GM23338 (cell line): ENCODE results near the gene CDKL1.

ENCODE experiments used
- CREB1 ChIP-seq: fragments of 250-450 bp; sonication (Bioruptor Pico); IDR thresholded peaks from 2 replicates; pipeline ENCODE4 v1.5.0; 2020; ENCODE audit warnings: low read depth, mild to moderate bottlenecking, moderate library complexity
- CTCF ChIP-seq, 2 experiments: fragments of 200-600 bp in 1 of 2; sonication (generic) in 1 of 2; conservative IDR thresholded peaks; 2 replicates each; pipeline versions ENCODE4 v1.5.1 to v1.6.1; 2016 to 2017; ENCODE audit warnings: antibody characterized with exemption in 2 of 2, low read depth in 2 of 2, mild to moderate bottlenecking in 2 of 2, moderate library complexity in 1 of 2
- ETS1 ChIP-seq: IDR thresholded peaks from 2 replicates; pipeline ENCODE4 v1.6.1; 2016; ENCODE audit warnings: antibody characterized with exemption
- EZH2 ChIP-seq: fragments of 200-600 bp; sonication (generic); IDR thresholded peaks from one replicate; pipeline ENCODE4 v1.8.0; 2017; ENCODE audit warnings: antibody characterized with exemption, mild to moderate bottlenecking, low read depth; ENCODE audit not compliant: unreplicated experiment
- EZH2phosphoT487 ChIP-seq: fragments of 200-600 bp; sonication (generic); IDR thresholded peaks from one replicate; pipeline ENCODE4 v1.8.1; 2018; ENCODE audit warnings: antibody characterized with exemption; ENCODE audit not compliant: unreplicated experiment
- JUNB ChIP-seq: IDR thresholded peaks from one replicate; pipeline ENCODE4 v1.6.1; 2016; ENCODE audit warnings: antibody characterized with exemption; ENCODE audit not compliant: unreplicated experiment
- NANOG ChIP-seq: IDR thresholded peaks from 2 replicates; pipeline ENCODE4 v1.6.1; 2016; ENCODE audit warnings: antibody characterized with exemption, borderline replicate concordance
- POLR2AphosphoS5 ChIP-seq: IDR thresholded peaks from 2 replicates; pipeline ENCODE4 v1.6.1; 2016; ENCODE audit warnings: antibody characterized with exemption, low read depth
- REST ChIP-seq: IDR thresholded peaks from one replicate; pipeline ENCODE4 v1.6.1; 2018; ENCODE audit warnings: antibody characterized with exemption; ENCODE audit not compliant: unreplicated experiment
- STAT1 ChIP-seq: IDR thresholded peaks from one replicate; pipeline ENCODE4 v1.6.1; 2016; ENCODE audit warnings: antibody characterized with exemption; ENCODE audit not compliant: unreplicated experiment
- ZNF114 ChIP-seq: fragments of 250-450 bp; sonication (Bioruptor Pico); IDR thresholded peaks from 2 replicates; pipeline ENCODE4 v1.5.0; 2020; ENCODE audit warnings: mild to moderate bottlenecking, moderate library complexity
- ZNF331 ChIP-seq: fragments of 250-450 bp; sonication (Bioruptor Pico); IDR thresholded peaks from 2 replicates; pipeline ENCODE4 v1.5.0; 2020; ENCODE audit warnings: low read depth, mild to moderate bottlenecking, moderate library complexity
- ZNF462 ChIP-seq: fragments of 250-450 bp; sonication (Bioruptor Pico); IDR thresholded peaks from 2 replicates; pipeline ENCODE4 v1.5.0; 2020; ENCODE audit warnings: mild to moderate bottlenecking, moderate library complexity

- TF ChIP-seq POLR2AphosphoS5 (no peak), CREB1 (CRISPR knock-in tag) (no peak), CTCF (conservative IDR thresholded peaks at IDR 0.05; ENCODE audit: low read depth in 2 of 2) (no peak), REST (no peak), EZH2 (no peak), JUNB (no peak), EZH2phosphoT487 (no peak), STAT1 (no peak), ZNF114 (no peak), NANOG (no peak), ZNF331 (CRISPR knock-in tag) (no peak), ETS1 (no peak), ZNF462 (CRISPR knock-in tag) (no peak)
These were observed 45.7 kb downstream of the CDKL1 start for GRCh38 chr14:50350975-50351374.
